RPMI8226 (cell line): ENCODE data around the gene IL20RB.

ENCODE experiments used
- DNase-seq: peaks from one replicate; pipeline ENCODE4 v3.0.0-alpha.2; 2015

Gene IL20RB, protein sequence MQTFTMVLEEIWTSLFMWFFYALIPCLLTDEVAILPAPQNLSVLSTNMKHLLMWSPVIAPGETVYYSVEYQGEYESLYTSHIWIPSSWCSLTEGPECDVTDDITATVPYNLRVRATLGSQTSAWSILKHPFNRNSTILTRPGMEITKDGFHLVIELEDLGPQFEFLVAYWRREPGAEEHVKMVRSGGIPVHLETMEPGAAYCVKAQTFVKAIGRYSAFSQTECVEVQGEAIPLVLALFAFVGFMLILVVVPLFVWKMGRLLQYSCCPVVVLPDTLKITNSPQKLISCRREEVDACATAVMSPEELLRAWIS

DNA sequence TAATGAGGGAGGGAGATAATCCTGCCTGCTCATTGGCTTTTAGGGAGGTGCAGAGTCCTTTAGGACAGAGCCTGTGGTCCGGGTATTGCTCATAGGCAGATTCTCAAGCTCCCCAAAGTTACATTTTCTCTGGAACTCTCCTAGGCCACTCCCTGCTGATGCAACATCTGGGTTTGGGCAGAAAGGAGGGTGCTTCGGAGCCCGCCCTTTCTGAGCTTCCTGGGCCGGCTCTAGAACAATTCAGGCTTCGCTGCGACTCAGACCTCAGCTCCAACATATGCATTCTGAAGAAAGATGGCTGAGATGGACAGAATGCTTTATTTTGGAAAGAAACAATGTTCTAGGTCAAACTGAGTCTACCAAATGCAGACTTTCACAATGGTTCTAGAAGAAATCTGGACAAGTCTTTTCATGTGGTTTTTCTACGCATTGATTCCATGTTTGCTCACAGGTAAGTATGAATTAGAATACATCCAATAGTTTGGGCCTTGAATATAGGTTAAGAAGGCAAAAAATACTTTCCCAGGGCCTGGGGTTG, at the start of gene IL20RB:
IL20RB (plus strand) TSS at position 233 of the 538 bp plus-strand sequence; CDS start at position 364, 131 bp downstream.
- DNase-seq: no peak

DNA sequence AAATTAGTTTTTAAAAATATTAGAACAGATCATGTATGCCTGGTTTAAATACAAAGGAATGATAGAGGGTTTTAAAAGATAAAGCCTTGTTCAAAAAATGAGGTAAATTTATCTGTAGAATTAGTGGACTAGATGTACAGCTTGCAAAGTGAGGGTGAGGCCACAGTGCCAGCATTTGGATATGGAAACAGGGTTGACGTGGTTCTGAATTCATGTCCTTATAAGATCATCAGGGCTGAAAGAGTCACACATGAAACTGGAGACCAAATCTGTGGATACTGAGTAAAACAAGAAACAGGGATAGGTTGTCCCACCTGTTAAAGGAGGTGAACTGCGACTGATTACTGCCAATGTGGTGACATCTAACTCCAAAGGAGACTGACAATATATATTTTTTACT, 49.5 kb upstream of the IL20RB start:
- DNase-seq: no peak

DNA sequence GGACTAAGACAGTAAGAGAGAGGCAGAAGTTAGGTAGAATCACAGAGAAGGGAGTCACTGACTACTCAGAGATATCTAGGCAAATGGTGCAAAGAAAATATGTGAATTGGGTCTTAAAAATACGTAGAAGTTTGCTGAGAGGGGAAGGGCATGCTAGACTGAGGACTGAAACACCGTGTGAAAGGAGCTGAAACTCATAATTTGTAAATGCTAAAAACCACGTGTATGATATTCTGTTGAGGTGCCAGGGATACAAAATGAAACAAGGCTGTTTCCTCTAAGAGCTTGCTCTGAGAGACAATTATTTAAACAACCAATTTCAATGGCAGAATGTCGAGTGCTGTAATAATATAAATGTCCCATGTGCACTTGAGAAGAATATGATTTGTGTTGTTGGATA, 48.6 kb upstream of the IL20RB start:
- no peak for DNase-seq

DNA sequence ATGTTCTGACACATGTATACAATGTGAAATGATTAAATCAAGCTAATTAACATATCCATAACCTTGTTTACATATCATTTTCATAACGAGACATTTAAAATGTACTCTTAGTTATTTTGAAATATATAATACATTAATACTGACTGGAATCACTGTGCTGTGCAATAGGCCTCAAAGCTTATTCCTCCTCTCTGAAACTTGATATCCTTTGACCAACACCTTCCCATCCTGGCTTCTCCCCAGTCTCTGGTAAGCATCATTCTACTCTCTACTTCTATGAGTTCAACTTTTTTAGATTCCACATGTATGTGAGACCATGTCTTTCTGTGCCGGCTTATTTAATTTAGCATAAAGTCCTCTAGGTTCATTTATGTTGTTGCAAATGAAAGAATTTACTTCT, 47.1 kb upstream of the IL20RB start:
- no peak for DNase-seq

DNA sequence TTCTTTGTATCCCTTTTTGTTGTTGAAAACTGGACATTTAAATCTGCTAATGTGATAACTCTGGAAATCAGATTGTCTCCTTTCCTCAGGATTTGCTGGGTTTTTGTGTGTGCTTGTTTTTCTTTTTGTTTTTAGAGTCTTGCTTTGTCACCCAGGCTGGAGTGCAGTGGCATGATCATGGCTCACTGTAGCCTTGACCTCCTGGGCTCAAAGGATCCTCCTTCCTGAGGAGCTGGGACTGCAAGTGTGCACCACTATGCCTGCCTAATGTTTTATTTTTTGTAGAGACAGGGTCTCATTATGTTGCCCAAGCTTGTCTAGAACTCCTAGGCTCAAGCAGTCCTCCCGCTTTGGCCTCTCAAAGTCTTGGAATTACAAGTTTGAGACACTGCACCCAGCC, 44.6 kb upstream of the IL20RB start:
- no peak for DNase-seq

DNA sequence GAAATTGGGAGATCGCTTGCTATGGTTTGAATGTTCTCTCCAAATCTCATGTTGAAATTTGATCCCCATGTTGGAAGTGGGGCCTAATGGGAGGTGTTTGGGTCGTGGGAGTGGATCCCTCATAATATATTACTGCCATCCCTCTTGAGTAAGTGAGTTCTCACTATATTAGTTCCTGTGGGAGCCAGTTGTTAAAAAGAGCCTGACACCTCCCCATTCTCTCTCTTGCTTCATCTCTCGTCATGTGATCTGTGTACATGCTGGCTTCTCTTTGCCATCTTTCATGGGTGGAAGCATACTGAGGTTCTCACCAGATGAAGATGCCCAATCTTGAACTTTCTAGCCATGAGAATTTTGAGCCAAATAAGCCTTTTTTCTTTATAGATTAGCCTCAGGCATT, 43.0 kb upstream of the IL20RB start:
- no peak for DNase-seq

DNA sequence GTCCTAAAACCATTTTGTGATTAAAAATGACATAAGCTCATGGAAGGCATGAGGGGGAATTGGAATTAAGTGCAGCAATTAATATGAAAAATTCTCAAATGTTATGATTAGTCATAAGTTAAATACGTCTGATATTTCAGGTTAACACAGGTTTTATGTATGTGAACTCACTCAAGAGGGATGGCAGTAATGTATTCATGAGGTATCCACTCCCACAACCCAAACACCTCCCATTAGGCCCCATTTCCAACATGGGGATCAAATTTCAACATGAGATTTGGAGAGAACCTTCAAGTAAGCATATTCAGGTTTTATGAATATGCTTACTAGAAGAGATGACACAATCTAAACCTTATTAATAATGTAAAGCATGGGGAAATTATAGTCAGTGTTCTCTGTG, 41.6 kb upstream of the IL20RB start:
- no peak for DNase-seq

DNA sequence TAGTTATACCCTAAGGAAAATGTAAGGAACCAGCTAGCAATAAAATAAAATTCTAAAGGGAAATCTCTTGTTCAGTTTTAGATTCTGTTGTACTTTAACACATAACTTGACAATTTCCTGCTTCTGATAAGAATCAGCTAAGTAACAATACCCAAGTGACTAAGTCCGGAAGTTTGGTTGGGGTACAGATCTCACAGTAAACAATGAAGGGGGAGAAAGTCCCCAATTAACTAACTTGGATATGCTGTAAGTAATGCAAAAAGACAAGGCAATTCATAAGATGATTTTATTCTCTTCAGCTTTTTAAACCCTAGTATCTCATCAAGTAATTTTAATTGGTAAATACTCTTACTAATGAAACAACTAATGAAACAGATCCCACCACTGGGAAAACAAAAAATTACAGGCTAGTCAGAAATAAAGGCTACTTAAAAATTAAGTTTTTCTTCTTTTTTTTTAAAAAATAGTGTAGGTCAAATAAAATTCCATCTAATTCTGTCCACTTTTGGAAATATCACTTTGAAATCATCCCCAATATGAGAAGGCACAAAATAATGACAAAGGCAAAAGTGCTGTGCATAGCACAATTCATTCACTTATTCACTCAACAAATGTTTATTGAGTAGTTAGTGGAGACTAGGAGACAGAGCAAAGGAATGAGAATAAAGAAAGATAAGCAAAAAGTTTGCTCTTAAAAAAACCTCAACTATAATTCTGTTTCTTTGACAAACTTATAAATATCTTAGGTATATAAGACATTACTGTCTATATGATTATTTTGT, 37.8 kb upstream of the IL20RB start:
- DNase-seq: no peak

DNA sequence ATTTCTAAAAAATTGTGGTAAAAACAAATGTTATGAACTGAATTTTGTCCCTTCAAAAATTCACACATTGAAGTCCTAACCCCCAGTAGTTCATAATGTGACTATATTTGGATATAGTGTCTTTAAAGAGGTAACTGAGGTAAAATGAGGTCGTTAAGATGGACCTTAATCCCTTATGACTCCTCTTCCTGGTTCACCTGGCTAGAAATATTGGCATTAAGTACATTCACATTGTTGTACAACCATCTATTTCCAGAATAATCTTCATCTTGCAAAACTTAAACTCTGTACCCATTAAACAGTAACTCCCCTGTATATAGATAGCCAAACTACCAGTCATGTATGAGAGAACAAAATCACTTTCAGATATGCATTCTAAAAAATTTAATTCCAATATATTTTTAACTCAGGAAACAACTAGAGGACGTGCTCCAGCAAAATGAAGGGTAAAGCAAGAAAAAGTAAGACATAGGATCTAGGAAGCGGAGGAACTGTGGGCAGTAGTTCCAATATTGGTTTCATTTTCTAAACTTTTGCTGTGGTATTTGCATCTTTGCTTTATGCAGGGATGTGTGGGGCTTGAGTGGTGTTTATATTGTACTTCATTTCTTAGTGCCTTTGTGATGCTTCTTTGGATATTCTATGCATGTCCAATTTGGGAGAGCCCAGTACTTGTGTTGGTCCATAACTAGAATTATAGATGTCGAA, 36.7 kb upstream of the IL20RB start:
- no peak for DNase-seq

DNA sequence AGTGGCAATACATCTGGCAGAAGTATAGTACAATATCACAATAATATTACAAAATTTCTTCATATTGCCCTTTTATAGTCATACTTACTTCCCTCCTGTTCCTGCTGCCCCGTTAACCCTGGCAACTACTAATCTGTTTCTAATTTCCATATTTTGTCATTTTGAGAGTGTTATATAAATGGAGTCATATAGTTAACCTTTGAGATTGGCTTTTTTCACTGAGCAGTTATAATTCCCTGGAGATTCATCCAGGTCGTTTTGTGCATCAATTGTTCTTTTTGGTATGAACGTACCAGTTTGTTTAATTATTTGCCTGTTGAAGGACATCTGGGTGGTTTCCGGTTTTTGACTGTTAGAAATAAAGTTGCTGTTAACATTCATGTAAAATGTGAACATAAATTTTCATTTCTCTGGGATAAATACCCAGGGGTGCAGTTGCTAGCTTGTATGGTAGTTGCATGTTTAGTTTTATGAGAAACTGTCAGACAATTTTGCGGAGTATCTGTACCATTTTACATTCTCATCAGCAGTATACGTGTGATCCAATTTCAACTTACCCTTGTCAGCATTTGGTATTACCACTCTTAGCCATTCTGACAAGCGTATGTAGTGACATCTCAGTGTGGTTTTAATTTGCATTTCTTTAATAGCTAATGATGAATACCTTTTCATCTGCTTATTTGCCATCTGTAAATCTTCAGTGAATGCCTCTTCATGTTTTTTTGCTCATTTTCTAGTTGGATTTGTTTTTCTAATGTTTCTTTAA, 32.2 kb upstream of the IL20RB start:
- DNase-seq: no peak

DNA sequence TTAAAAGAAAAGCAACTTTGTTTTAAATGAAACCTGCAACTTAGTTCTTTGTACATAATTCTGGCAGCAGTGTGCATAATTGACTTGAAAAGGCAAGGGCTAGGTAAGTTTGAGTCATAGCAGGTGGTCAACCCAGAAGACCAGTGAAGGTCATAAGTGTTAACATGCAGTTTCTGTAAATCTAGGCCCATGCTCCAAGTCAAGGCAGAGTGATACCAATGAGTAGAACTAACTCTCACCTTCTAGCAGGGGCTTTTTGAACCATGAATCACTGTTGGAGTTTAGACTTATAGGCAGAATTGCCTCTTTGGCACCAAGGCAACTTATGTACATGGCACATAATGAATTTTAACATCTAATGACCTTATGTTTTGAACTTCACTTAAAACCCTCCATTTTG, 29.5 kb upstream of the IL20RB start:
- no peak for DNase-seq

DNA sequence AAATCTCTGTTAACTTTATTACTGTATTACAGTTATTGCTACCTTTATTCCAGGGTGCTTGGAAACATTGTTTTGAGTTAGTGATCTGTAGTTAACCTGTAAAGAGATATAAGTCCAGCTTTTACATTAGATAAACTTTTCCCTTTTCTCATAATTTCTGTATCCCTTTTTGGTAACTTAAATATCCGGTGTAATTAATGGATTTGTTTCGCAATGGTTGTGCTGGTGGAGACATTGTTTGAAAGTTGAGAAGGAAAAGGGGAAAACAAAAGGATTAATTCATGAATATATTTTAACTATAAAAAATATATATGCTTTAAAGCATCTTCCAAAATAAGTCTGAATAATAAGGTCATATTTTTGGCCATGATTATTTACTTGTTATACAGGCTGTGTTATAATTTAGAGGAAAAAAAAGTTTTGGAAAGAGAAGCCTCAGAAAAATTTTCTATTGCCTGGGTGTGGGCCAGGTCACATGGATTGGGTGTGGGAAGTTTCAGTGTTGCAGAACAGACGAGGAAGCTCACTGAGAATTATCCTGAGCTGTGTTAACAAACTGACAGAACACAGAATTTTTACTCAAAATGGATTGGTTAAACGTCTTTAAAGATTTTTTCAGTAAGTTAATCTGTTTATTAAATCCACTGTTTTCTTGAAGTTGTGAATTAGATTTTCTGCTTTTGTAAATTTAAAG, 27.7 kb upstream of the IL20RB start:
- no peak for DNase-seq

DNA sequence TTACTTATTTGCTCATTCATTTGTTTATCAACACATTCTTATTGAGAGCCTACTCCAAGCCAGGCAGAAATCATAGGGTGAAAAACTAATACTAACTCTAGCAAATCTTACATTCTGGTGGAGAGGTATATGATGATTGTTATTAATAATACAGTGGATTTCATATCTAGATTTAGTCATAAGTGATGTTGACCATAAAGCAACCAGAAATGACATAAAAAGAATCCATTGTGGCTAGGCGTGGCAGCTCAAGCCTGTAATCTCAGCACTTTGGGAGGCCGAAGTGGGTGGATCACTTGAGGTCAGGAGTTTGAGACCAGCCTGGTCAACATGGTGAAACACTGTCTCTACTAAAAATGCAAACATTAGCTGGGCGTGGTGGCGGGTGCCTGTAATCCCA, 26.2 kb upstream of the IL20RB start:
- DNase-seq: no peak

DNA sequence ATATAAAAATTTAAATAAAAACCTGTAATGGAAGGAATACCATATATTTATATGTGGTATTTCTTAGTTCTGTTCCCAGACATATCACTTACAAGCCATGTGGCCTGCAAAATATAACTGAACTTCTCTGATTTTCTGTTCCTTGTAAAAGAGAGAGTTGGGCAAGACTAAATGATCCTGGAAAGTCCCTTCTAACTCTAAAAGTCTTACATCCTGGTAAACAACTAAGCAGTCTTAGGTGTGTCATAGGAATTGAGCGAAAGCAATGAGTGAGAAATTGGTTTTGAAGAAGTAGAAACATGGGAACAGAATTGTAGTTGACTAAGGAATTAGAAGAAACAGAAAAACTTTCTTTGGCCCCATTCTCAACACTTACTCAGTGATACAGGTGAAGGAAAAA, 25.3 kb upstream of the IL20RB start:
- no peak for DNase-seq

DNA sequence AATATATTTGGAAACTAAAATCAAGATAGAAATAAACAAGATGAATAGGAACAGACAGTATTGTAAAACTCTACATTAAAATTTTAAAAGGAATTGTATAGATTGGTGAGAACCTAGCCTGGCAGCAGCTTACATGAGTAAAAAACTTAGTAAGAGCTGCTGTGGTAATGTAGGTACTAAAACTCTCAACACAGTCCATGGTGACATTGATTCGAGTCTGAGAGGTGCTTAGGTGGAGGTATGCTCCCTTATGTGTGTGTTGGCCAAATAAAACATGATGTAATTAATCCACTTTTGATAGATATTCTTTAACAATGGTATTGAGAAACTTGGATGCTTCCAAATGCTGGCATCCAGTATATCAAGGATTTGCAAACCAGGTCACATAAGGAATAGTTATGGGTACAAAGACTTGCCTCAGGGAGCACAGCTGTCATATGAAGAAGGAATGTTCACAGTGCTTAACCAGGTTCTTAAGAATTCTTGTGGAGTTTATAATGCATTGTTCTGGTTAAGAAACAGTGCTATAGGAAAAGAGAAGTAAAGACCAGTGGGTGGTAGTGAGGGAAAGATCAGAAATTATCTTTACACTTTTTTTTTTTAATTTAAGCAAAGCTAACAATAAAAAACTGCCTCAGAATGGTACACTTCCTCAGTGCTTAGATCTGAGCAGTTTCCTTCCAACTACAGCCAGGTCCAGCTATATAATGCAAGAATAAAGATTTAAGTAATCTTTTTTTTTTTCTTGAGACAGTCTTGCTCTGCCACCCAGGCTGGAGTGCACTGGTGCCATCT, 24.6 kb upstream of the IL20RB start:
- DNase-seq: no peak

DNA sequence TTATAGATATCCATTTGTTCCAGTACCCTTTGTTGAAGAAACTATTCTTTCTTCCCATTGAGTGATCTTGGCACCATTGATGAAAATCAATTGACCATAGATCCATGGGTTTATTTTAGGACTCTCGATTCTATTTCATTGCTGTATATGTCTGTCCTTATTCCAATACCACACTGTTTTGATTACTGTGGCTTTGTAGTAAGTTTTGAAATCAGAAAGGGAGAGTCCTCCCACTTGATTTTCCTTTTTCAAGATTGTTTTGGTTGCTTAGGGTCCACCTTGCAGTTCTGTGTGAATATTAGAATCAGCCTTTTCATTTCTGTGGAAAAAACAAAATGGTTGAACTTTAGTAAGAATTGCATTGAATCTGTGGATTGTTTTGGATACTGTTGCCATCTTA, 20.6 kb upstream of the IL20RB start:
- no peak for DNase-seq

DNA sequence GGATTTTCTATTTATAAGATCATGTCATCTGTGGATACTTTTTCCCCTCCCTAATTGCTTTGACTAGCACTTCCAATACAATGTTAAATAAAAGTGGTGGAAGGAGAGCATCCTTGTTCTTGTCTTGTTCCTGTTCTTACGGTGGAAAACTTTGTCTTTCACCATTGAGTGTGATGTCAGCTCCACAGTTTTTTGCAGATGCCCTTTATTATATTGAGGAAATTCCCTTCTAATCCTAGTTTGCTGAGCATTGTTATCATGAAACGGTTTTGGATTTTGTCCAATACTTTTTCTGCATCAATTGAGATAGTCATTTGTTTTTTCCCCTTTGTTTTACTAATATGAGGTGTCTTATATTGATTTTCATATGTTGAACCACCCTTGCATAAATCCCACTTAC, 19.9 kb upstream of the IL20RB start:
- DNase-seq: no peak

DNA sequence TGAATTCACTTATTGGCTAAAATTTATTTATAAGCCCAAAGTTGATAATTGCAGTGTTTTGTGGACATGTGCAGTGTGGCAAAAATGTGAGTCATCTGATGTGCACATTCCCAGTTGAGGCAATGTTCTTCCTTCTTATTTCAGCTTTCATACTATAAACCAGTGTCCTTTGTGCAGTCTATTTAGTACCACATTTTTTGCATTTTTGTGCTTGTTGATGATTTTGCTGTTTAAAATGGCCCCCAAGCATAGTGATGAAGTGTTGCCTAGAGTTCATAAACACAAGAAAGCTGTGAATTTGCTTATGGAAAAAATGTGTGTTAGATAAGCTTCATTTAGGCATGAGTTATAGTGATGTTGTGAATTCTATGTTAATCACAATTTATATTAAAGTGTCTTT, 19.4 kb upstream of the IL20RB start:
- no peak for DNase-seq

DNA sequence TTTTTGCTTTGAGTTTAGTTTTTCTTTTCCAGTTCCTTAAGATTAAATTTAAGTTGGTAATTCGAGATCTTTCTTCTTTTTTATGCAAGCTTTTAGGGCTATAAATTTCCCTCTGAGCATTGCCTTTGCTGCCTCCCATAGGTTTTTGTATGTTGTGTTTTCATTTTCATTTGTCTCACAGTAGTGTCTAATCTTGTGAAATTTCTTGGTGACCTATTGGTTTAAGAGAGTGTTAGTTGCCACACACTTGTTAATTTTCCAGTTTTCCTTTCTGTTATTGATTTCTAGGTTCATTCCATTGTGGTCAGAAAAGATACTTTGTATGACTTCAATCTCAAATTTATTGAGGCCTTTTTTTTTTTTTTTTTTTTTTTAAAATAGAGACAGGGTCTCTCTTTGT, 18.3 kb upstream of the IL20RB start:
- no peak for DNase-seq

DNA sequence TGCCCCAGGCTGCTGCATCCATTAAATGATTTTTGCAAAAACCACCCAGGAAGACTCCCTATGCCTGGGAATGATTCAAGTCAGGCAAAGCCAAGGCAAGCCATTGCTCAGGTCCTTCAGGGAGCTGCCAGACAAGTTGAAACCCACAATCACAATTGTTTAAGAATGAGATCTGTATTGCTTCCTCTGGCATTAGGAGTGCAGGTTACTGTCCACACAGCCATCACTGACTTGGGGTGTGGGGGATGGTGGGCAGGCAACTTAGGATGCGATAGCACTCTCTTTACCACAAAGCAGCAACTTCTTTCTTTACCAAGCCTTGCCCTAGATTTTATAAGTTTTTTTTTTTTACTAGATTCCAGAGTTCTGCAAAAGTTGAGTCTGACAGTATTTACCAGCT, 15.0 kb upstream of the IL20RB start:
- DNase-seq: no peak

DNA sequence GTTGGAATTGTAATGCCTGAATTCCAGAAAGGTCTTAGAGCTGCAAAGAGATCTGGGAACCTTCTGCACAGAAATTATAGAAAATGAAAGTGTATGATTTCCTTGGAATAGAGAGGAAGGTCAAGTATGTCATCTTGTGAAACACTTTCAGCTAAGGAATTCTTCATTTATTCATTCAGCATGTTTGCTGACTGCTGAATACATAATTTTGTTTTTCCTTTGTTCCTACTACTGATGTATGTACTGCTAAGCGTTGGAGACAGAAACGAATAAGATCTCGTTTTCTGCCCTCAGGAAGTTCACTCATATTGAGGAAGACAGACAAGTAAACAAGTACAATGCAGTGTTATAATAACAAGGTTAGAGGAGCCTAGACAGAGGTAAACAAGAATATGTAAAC, 14.3 kb upstream of the IL20RB start:
- DNase-seq: no peak
